ENCODE results near the gene CARS2. TPM values are rescaled to one million over a fixed set of nuclear protein-coding genes. Genes with fewer than 3 reads are reported as not detected.

CARS2 gene
- total RNA-seq, 1 experiment from 2014 or later: 52.9 TPM

- TF ChIP-seq YY1 (IDR thresholded peaks at IDR 0.05; ENCODE audit: extremely low read depth, insufficient replicate concordance, low read depth, low read length) (no peak), CEBPB (IDR thresholded peaks at IDR 0.05; ENCODE audit: low read depth) (no peak), ZBTB33 (IDR thresholded peaks at IDR 0.05; ENCODE audit: extremely low read depth, insufficient replicate concordance, low read length) (no peak), EZH2 (IDR thresholded peaks at IDR 0.05) (no peak), RAD21 (IDR thresholded peaks at IDR 0.05; ENCODE audit: low read depth) (no peak), POLR2A (IDR thresholded peaks at IDR 0.05; ENCODE audit: borderline replicate concordance, extremely low read depth, insufficient read depth, insufficient read length) (no peak)
- intact Hi-C loops (cut with micrococcal nuclease): no loop called here
- Histone ChIP-seq H3K9ac (ENCODE audit: low read length) (no peak overlapping the region), H3K4me3 (replicated peaks in 1 of 2; ENCODE audit: low read depth in 1 of 2, low read length in 2 of 2) (no peak overlapping the region), H3K9me3 (ENCODE audit: control insufficient read depth in 1 of 2, insufficient read depth in 1 of 2, low read depth in 1 of 2, low read length in 2 of 2) (no peaks in the 10 kb centered on the region), H2AFZ (ENCODE audit: low read depth, low read length, poor library complexity, severe bottlenecking) (no peak overlapping the region), H3K36me3 (ENCODE audit: control insufficient read depth in 1 of 2, insufficient read depth in 2 of 2, low read length in 2 of 2) (no peaks in the 10 kb centered on the region), H3K4me1 (ENCODE audit: control insufficient read depth in 1 of 2, insufficient read depth in 2 of 2, low read length in 2 of 2) (no peaks in the 10 kb centered on the region), H3K79me2 (ENCODE audit: insufficient read depth, low read length) (no peaks in the 10 kb centered on the region), H3K9me2 (ENCODE audit: insufficient read depth) (no peaks in the 10 kb centered on the region), H3K27ac (ENCODE audit: low read depth, low read length) (no peak overlapping the region), H3K27me3 (ENCODE audit: insufficient read depth, low read length) (no peaks in the 10 kb centered on the region), H4K20me1 (ENCODE audit: insufficient read depth) (no peaks in the 10 kb centered on the region), H3K4me2 (ENCODE audit: low read length) (no peak overlapping the region)
- RAD21 ChIA-PET (ENCODE audit: low non-redundant PET in 1 of 2, low total read pairs in 2 of 2, uncharacterized antibody in 2 of 2, unreplicated experiment in 2 of 2): no interaction called here
- BruUV-seq (replicated peaks): no TSS peak
- POLR2A ChIA-PET: no interaction called here
- CTCF ChIA-PET: no interaction called here
- ATAC-seq: no peak
- no peak for DNase-seq (ENCODE audit: low read depth, low spot score)
These were observed 31.6 kb upstream of the CARS2 start for GRCh38 chr13:110737555-110737954.

GRCh38 chr13:110734561-110734960, 28.6 kb upstream of the CARS2 start:
- TF ChIP-seq, protein P1, sequence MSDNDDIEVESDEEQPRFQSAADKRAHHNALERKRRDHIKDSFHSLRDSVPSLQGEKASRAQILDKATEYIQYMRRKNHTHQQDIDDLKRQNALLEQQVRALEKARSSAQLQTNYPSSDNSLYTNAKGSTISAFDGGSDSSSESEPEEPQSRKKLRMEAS (IDR thresholded peaks at IDR 0.05): no peak
- TF ChIP-seq TCF7L2 (IDR thresholded peaks at IDR 0.05; ENCODE audit: borderline replicate concordance, extremely low read depth, insufficient read depth, insufficient read length) (no peak), SRF (IDR thresholded peaks at IDR 0.05; ENCODE audit: low read depth) (no peak), EZH2phosphoT487 (IDR thresholded peaks at IDR 0.05; ENCODE audit: borderline replicate concordance) (no peak), POLR2AphosphoS5 (IDR thresholded peaks at IDR 0.05; ENCODE audit: low read depth, low read length) (no peak), FOSL1 (IDR thresholded peaks at IDR 0.05; ENCODE audit: low read depth) (no peak), ZBTB33 (IDR thresholded peaks at IDR 0.05; ENCODE audit: extremely low read depth, insufficient replicate concordance, low read length) (no peak), POLR2A (IDR thresholded peaks at IDR 0.05; ENCODE audit: borderline replicate concordance, extremely low read depth, insufficient read depth, insufficient read length) (no peak), ZFX (IDR thresholded peaks at IDR 0.05) (no peak), CEBPB (IDR thresholded peaks at IDR 0.05; ENCODE audit: low read depth) (no peak), CBX3 (IDR thresholded peaks at IDR 0.05; ENCODE audit: low read depth) (no peak), SP1 (IDR thresholded peaks at IDR 0.05; ENCODE audit: low read depth) (no peak)
- intact Hi-C loops (cut with micrococcal nuclease): no loop called here
- no peaks in the 10 kb centered on the region for H3K9me3 ChIP-seq (ENCODE audit: control insufficient read depth in 1 of 2, insufficient read depth in 1 of 2, low read depth in 1 of 2, low read length in 2 of 2)
- no peak overlapping the region for H3K4me2 ChIP-seq (ENCODE audit: low read length)
- no peak overlapping the region for H3K4me3 ChIP-seq (replicated peaks in 1 of 2; ENCODE audit: low read depth in 1 of 2, low read length in 2 of 2)
- H3K27ac ChIP-seq (ENCODE audit: low read depth, low read length): no peak overlapping the region
- no peaks in the 10 kb centered on the region for H3K36me3 ChIP-seq (ENCODE audit: control insufficient read depth in 1 of 2, insufficient read depth in 2 of 2, low read length in 2 of 2)
- RAD21 ChIA-PET (ENCODE audit: low non-redundant PET in 1 of 2, low total read pairs in 2 of 2, uncharacterized antibody in 2 of 2, unreplicated experiment in 2 of 2): no interaction called here
- H3K9me2 ChIP-seq (ENCODE audit: insufficient read depth): no peaks in the 10 kb centered on the region
- no peak overlapping the region for H2AFZ ChIP-seq (ENCODE audit: low read depth, low read length, poor library complexity, severe bottlenecking)
- BruUV-seq (replicated peaks): no TSS peak
- H3K9ac ChIP-seq (ENCODE audit: low read length): no peak overlapping the region
- H4K20me1 ChIP-seq (ENCODE audit: insufficient read depth): no peaks in the 10 kb centered on the region
- no peaks in the 10 kb centered on the region for H3K4me1 ChIP-seq (ENCODE audit: control insufficient read depth in 1 of 2, insufficient read depth in 2 of 2, low read length in 2 of 2)
- POLR2A ChIA-PET: no interaction called here
- DNase-seq (ENCODE audit: low read depth, low spot score) (no peak), ATAC-seq (no peak)
- H3K79me2 ChIP-seq (ENCODE audit: insufficient read depth, low read length): no peaks in the 10 kb centered on the region
- no peaks in the 10 kb centered on the region for H3K27me3 ChIP-seq (ENCODE audit: insufficient read depth, low read length)
- CTCF ChIA-PET: interaction anchor here (0.7 kb wide), 1 partner anchor 22 kb away, joined by 4 read pairs; no protein-coding TSS in a partner anchor

All from HCT116 (cell line).